Measurements from ENCODE around the gene MICAL2.
A peak's percentile ranks its signal among the peaks of the same experiment; 100 is the strongest.

MICAL2 gene

DNA sequence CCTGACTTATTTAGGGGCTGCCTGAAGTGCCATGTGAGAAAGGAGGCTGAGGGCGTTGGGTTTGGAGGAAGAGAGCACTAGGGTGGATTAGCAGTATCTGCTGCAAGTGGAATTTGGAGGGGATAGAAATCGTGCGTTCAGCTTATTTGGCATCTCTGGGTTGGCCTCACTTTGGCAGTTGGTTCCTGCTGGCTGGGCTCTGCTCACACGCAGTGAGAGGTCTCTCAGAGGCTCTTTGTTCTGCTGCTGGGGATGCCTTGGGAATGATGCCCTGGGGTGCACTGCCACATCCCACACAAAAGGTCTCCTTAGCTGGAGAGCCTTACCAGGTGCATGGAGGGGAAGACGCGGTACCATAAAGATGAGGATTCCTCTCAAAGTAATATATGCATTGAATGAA is 17.7 kb upstream of the MICAL2 start:
- TF ChIP-seq ZFX (IDR thresholded peaks at IDR 0.05; ENCODE audit: borderline replicate concordance) (no peak), CTCF (IDR thresholded peaks at IDR 0.05) (no peak)
- H3K27ac ChIP-seq: no peak overlapping the region

GRCh38 chr11:12094872-12095800 is 15.3 kb upstream of the MICAL2 start:
- no peak overlapping the region for H3K27ac ChIP-seq
- TF ChIP-seq CTCF (IDR thresholded peaks at IDR 0.05) (no peak), ZFX (IDR thresholded peaks at IDR 0.05; ENCODE audit: borderline replicate concordance) (no peak)

DNA sequence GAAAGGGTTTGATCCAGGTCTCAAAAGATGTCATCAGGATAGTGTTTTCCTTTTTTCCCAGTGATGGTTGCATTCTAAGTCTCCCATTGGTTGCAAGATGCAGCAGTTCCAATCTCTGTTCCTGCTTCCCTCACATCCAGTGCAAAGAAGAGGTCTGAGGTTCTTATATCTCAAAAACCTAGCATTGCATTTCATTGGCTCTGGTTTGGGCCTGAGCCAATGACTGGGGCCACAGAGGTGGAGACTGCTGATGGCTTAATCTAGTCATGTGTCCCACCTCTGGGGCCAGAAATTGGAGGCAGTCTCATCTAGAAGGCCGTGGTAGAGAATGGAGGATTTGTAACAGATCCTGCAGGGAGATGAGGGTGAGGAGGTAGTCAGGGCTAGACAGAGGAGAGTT is 13.2 kb upstream of the MICAL2 start:
- no peak for TF ChIP-seq ZFX (IDR thresholded peaks at IDR 0.05; ENCODE audit: borderline replicate concordance)
- no peak for TF ChIP-seq CTCF (IDR thresholded peaks at IDR 0.05)
- H3K27ac ChIP-seq: no peak overlapping the region

DNA sequence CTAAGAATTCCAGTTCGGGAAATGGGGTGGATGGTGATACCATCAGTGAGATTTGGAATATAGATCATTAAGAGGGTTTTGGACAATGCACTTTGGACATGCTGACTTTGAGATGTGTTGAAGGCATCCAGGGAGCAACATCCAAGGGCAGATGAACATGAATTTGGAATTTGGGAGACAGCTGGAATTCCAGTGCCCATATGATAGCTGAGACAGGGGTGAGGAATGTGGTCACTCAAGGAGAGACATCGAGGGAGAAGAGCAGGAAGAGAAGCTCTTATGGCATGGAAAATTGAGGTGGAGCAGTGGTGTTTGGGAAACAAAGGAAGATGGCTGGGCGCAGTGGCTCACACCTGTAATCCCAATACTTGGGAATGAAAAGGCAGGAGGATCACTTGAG is 11.8 kb upstream of the MICAL2 start:
- H3K27ac ChIP-seq: no peak overlapping the region
- no peak for TF ChIP-seq ZFX (IDR thresholded peaks at IDR 0.05; ENCODE audit: borderline replicate concordance)
- TF ChIP-seq CTCF (IDR thresholded peaks at IDR 0.05): no peak

- H3K27ac ChIP-seq: no peak overlapping the region
- TF ChIP-seq ZFX (IDR thresholded peaks at IDR 0.05; ENCODE audit: borderline replicate concordance) (no peak), CTCF (IDR thresholded peaks at IDR 0.05) (0 out of 2 replicates have a peak, but pooled peaks have one; percentile 8)
Observed at GRCh38 chr11:12099132-12099873, 11.1 kb upstream of the MICAL2 start.

DNA sequence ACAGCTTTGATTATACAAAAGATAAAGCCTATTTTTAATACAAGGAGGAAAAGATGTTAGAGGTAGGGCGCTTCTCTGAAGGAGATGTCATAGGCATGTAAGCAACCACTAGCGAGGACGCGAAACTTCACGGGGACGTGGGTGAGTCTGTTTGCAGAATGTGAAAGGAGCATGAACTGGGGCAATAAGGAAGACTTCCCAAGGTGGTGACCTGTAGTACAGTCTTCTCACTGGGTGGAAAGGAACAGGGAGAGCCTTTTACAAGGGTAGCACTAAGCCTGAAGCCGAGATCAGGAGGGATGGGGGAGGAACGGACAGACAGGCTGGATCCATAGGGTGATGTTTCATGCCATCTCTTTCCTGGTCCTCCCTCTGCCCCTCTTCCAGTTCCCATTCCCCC is 10.0 kb upstream of the MICAL2 start:
- no peak for TF ChIP-seq ZFX (IDR thresholded peaks at IDR 0.05; ENCODE audit: borderline replicate concordance)
- TF ChIP-seq CTCF (IDR thresholded peaks at IDR 0.05): no peak
- no peak overlapping the region for H3K27ac ChIP-seq

DNA sequence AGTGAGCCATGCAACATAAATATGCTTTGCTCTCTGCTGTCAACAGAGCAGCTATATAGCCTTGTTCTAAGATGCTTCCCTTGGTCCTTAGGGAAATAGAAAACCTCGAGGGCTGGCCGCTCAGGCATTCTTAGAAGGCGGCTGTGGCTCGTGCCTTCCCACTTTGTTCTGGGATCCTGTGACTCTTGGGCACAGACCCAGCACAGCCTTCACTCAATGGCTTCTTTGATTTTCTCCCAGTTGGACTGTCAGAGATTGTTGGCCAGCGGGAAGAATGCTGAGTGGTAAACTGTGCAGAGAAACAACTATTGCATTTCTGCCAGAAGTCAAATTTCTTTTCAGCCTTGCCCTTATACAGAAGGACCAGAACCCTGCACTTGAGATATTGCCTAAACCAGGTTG is 9.5 kb upstream of the MICAL2 start:
- no peak for TF ChIP-seq CTCF (IDR thresholded peaks at IDR 0.05)
- no peak for TF ChIP-seq ZFX (IDR thresholded peaks at IDR 0.05; ENCODE audit: borderline replicate concordance)
- no peak overlapping the region for H3K27ac ChIP-seq

Data from 22Rv1 (cell line).